Hindlimb muscle (tissue), 1 donor: ENCODE measurements around the gene DNAJC11. TPM values are rescaled to one million over a fixed set of nuclear protein-coding genes. Genes with fewer than 3 reads are reported as not detected.
"Not testable (repeated sequence)": the region's sequence is repeated elsewhere in the genome, so short reads cannot be mapped to it uniquely, and the experiment has no call there.

Experiments used
- DNase-seq: peaks from one replicate; pipeline ENCODE4 v3.0.0-alpha.2; 2013
- polyA plus RNA-seq: library from polyadenylated mRNA; unstranded; fragments of 120-200 nt; gene quantifications from one replicate; pipeline ENCODE4 v1.2.1, GENCODE V29; 2013; ENCODE audit not compliant: insufficient read length

Gene DNAJC11
- polyA plus RNA-seq, 1 donor, result 41.1 TPM

DNA sequence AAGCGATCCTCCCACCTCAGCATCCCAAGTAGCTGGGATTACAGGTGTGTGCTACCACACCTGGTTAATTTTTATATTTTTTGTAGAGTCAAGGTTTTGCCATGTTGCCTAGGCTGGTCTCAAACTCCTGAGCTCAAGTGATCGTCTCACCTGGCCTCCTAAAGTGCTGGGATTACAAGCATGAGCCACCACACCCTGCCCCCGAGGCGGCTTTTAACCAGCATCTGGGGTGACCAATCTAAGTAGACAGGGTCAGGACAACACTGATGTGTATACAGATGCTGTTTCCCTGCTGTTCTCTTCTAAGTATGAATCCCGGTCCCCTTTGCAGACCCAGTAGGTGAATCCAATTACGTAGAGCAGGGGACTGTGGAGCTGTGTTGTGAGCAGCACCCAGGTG, 53.1 kb downstream of the DNAJC11 start:
- no peak for DNase-seq

GRCh38 chr1:6646499-6647148, 55.0 kb downstream of the DNAJC11 start:
- peak; percentile 34 for DNase-seq

DNA sequence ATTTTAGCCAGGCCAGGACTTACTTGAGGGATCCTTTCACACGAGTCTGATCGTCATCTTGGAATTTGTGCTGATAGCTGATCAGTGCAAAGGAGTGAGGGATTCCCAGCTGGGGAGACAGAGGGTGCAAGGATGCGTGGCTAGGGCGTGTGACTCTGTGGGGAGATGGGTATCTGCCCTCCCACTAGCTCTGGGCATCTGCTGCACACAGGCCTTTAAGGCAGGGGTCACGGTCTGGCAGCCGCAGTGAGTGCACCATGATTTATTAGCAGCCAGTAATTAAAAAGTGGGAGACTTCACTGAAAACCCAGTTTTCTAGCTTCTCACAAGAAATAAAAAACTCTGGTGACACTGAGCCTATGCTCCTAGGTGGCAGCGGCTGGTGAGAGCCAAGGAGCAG, 56.6 kb downstream of the DNAJC11 start:
- DNase-seq, result no peak

GRCh38 chr1:6640867-6641266, 60.7 kb downstream of the DNAJC11 start:
- DNase-seq, result not testable (repeated sequence)

GRCh38 chr1:6638226-6638625, 63.4 kb downstream of the DNAJC11 start:
- peak; percentile 82 for DNase-seq

GRCh38 chr1:6637770-6638169, 63.8 kb downstream of the DNAJC11 start:
- no peak for DNase-seq

DNA sequence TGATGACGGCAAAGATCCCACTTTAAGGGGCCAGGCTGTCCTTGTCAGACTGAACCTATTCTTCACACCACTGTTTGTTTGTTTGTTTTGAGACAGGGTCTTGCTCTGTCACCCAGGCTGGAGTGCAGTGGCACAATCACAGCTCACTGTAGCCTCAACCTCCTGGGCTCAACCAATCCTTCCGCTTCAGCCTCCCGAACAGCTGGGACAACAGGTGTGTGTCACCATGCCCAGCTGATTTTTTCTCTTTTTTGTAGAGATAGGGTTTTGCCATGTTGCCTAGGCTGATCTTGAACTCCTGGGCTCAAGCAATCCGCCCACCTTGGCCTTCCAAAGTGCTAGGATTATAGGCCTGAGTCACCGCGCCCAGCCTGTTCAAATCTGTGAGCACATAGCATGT, 64.8 kb downstream of the DNAJC11 start:
- not testable (repeated sequence) for DNase-seq

- DNase-seq, result no peak
Observed at GRCh38 chr1:6635910-6636760, 65.5 kb downstream of the DNAJC11 start.

- no peak for DNase-seq
Observed at GRCh38 chr1:6635161-6635909, 66.3 kb downstream of the DNAJC11 start.

DNA sequence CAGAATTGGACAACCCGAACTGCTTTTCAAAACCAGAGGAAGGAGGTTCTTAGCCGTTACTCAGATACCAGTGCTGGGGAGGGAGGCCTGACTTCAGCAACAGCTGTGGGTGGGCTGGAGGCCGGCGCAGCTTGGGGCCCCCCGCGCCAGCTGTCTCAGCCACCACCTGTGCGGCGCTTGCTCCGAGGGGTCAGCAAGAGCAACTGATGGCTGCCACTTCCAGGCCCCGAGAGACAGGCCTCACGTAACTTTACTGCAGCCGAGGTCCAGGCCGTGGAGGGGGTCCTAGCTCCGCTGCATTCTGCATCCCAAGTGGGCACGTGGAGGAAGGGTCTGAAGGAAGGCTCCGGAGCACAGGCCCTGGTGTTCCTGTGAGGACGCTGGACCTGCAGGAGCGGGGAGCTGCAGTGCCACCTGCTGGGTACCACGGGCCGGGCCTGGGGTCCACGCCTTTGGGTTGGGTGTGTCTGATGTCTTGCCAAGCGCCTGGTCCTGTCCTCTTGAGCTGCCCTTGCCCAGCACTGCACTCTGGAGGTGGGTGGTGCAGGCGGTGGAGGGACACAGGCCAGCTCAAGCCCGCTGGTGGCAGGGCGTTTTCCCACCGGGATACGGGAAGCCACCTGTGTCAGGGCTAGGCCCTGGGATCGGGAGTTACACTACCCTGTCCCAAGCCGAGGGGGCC, 67.1 kb downstream of the DNAJC11 start:
- peak; percentile 37 for DNase-seq

GRCh38 chr1:6632588-6633514, 68.8 kb downstream of the DNAJC11 start:
- DNase-seq, result no peak

- DNase-seq, result no peak
Observed at GRCh38 chr1:6631058-6631457, 70.6 kb downstream of the DNAJC11 start.

- no peak for DNase-seq
Observed at GRCh38 chr1:6630027-6630426, 71.6 kb downstream of the DNAJC11 start.

- no peak for DNase-seq
Observed at GRCh38 chr1:6628971-6629479, 72.6 kb downstream of the DNAJC11 start.

DNA sequence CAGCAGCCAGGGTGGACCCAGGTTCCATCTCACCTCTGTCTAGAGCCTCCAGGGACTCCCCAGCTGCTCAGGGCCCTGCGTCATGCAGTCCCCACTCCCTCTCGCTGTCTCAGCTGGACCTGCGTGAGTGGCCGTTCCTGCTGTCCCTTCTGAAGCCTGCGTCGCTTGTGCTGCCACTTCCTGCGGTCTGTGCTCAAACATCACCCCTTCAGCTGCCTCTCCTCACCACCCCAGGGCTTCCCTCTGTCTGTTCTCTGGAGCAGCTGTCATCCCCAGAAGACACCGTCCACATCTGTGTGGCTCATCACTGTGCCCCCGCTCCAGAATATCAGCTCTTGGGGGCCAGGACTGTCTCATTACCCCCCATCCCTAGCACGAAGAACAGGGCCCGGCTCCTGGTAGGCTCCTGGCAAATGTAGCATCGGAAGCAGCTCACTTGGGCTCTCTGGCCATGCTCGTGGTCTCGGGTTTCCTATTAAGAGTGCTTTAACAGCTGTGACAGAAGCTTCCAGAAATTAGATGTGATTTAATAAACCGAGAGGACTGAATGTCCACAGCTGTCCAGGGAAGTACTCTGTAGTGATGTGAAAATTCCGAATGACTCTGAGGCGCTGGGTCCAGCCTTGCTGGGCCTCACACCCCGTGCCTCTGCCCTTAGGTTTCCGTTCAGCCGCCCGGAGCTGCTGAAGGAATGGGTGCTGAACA, 73.6 kb downstream of the DNAJC11 start:
- DNase-seq, result peak; percentile 33

DNA sequence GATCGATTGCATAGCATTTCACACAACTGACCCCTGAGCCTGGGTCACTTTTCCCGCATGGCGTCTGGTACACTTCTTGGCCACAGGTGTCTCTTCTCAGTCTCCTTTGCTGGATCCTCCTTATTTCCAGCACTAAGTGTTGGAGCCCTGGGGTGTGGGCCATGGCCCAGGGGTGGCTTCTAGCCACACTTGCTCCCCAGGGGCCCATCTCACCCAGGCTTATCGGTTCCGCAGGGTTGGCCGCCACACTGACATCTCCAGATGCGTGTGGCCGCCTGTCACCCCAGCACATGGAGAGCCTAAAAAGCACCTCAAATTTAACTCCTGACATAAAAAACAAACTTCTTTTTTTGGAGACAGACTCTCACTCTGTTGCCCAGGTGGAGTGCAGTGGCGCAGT, 74.6 kb downstream of the DNAJC11 start:
- no peak for DNase-seq

DNA sequence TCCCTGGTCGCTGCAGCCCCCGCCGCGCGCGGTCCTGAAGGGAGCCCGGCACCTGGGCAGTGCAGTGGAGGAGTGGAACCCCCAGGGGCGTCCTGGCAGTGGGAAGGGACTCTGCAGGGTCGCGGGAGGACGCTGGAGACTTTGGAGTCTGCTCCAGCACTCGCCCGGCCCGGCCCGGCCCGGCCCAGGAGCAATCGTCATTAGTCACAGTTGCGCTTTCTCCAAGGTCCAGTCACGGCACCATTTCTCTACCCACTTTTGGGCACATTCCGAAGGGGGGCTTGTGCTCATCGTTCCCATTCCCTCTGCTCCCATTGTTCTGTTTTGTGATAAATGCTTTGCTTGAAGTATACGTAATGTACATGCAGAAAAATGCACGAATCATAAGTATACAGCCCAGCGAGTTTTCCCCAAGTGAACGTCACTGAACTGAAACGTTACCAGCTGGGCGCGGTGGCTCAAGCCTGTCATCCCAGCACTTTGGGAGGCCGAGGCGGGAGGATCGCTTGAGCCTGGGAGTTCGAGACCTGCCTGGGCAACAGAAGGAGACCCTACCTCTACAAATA, 75.9 kb downstream of the DNAJC11 start:
- peak; percentile 30 for DNase-seq

DNA sequence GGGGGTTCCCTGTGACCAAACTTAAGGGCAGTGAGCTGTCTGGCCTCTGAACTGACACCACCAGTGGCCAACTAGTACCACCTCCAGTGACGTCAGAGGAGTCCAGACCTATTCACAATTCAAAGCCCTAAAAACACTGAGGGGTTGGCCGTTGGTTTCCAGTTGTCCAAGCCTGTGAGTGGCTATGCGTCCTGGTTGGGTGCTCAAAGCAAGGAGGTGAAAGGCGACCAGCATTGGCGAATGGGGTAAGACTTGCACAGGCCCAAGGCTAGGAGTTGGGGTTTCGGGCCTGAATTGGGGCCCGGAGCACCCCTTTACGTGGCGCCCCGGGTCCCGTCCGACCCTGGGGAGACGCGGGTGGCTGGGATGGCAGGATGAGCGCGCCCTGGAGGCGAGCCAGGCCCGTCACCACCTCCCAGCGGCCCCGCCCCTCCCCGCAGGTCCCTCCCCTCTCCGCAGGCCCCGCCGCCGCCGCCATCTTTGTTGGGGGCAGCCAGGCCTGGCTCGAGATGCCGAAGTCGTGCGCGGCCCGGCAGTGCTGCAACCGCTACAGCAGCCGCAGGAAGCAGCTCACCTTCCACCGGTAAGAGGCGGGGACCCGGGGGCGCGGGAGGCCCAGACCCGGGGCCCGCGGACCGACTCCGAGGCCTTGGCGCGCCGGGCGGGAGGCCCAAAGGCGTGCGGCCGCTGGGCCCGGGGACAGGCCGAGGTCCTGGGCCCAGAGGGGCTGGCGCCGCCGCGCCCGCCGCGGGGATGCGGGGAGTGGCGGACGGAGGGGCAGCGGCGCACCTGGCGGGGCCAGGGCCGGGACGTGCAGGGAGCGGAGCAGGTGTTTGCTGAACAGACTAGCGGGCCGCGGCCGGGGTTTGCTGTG, 76.7 kb downstream of the DNAJC11 start, which contains the start of gene THAP3:
Gene THAP3, plus strand, starts transcription at position 159 of the 874 bp plus-strand sequence. Its CDS starts 351 bp downstream, at position 510.
- peak; percentile 84 for DNase-seq
